GM21786 (cell line): ENCODE results near the gene BCL2A1.
A peak's percentile ranks its signal among the peaks of the same experiment; 100 is the strongest.
"Not testable (repeated sequence)": the region's sequence is repeated elsewhere in the genome, so short reads cannot be mapped to it uniquely, and the experiment has no call there.

Source experiments
- ATAC-seq: cut with Tn5 transposase; IDR thresholded peaks from one replicate; pipeline ENCODE4 v1.9.1; 2021; ENCODE audit not compliant: unreplicated experiment

BCL2A1 gene

DNA sequence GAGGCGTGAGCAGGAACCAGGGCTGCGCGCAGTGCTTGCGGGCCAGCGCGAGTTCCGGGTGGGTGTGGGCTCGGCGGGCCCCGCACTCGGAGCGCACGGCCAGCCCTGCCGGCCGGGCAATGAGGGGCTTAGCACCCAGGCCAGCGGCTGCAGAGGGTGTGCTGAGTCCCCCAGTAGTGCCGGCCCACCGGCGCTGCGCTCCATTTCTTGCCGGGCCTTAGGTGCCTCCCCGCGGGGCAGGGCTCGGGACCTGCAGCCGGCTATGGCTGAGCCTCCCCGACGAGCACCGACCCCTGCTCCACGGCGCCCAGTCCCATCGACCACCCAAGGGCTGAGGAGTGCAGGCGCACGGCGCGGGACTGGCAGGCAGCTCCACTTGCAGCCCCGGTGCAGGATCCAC, 44.9 kb downstream of the BCL2A1 start:
- not testable (repeated sequence) for ATAC-seq

DNA sequence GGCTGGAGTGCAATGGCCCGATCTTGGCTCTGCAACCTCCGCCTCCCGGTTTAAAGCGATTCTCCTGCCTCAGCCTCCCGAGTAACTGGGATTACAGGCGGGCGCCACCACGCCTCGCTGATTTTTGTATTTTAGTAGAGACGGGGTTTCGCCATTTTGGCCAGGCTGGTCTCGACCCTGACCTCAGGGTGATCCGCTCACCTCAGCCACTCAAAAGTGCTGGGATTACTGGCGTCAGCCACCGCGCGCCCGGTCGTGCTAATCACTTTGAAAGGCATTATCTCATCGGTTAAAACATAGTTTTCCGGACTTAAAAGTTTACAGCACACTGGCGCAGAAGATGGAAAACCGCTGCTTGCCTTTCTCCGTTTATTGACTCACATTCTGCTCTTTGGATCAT, 46.6 kb downstream of the BCL2A1 start:
- no peak for ATAC-seq

DNA sequence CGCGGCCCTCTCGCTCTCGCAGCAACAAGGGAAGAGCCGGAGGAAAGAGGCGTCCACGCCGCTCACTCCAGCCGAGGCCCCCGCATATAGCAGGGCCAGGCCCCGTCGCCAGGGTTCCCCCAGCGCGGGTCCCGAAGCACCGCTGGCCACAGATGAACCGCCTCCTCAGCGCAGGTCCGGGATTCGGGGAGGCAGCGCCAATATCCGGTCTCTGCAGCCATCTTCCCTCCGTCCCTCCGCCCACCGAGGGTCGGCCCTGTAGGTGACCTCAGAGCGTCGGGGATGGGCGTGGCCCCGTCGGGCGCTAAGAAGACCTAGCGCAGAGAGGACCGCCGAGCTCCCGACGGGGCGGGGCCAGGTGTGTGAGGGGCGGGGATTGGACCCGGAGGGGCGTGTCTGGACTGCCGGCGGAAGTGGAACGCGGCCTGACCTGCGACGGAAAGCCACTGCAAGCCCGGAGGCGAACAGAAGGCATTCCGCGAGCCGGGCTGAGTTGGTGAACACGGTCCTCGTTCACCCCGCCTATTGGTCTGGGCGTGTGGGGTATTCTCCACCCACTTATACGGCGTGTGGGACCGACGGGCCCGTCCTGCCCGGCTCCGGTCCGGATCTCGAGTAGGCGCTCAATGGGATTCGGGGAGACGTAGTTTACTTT, 47.4 kb downstream of the BCL2A1 start:
- ATAC-seq = peak; percentile 96

DNA sequence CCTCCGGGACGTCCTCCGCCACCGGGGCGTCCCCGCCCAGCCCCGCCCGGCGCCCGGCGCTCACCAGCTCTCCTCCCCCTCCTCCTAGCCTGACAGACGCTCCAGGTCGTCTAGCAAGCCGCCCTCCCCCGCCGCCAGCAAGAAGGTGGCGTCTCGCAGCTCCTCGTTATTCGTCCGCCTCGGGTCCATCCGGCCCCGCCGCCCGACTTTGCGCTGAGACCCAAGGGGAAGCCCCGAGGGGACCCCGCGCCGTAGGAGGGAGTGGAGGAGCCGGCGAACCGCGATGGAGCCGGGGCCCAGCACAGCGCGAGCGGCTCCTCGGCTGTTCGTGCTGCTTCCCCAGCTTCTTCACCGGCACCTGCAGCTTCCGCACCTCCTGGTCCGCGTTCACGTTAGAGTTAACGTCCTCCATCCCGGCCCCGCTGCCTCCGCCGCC, 47.9 kb downstream of the BCL2A1 start:
- peak; percentile 33 for ATAC-seq

DNA sequence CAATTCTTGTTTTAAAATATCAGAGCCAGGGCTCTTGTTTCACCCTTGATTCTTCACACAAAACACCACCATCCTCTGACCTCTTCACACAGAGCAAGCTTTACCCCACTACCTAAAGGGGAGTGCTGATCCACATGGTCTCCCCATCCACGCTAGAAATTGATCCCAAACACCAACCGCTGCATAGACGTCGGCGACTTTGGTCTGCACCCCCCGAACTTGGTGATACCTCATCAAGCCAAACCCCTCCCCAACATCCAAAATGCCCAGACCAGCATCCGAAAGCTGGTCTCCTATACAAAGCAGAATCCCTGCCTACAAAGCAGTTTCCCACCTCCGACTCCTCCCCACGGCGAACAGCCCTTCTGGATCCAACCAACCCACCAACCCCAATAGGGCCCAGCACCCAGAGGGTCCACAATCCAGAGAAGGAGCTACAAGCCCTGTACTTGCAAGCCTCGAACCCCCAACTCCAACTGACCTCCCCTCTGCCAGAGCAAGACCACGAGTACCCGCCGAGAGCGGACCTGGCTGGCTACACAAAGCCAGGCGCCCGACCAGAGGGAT, 48.4 kb downstream of the BCL2A1 start:
- ATAC-seq = no peak

DNA sequence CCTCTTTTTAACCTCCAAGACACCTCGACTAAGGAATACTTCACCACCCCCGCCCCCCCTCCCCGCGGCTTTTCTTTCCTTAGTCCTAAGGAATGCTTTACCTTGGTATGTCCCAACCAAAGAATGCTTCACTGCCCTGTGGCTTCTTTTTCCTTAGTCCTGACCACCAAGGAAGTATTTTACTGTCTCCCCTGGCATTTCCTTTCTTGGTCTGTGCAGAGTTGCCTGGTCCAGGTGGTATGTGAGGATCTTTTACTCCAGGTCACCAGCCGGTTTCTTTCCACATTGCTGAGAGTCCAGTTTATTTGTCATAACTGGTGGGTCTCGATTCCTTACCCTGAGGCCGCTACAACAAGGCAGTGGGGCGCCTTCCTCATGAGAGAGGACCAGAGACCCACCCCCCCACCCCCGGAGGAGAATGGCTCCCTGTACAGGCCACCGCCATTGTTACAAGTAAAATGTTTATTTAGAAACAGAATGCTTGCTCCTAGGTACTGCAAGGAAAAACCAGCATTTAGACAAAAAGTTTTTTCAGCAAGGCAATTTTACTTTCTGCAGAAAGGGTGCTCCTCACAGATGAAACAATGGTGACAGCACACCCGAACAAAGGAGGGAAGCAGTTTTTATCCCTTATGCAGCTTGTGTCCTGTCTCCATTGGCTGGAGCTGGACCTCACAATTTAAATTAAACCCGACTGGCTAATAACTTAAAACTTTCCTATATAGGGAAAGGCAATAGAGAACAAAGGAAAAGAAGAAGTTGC, 51.1 kb downstream of the BCL2A1 start:
- no peak for ATAC-seq

DNA sequence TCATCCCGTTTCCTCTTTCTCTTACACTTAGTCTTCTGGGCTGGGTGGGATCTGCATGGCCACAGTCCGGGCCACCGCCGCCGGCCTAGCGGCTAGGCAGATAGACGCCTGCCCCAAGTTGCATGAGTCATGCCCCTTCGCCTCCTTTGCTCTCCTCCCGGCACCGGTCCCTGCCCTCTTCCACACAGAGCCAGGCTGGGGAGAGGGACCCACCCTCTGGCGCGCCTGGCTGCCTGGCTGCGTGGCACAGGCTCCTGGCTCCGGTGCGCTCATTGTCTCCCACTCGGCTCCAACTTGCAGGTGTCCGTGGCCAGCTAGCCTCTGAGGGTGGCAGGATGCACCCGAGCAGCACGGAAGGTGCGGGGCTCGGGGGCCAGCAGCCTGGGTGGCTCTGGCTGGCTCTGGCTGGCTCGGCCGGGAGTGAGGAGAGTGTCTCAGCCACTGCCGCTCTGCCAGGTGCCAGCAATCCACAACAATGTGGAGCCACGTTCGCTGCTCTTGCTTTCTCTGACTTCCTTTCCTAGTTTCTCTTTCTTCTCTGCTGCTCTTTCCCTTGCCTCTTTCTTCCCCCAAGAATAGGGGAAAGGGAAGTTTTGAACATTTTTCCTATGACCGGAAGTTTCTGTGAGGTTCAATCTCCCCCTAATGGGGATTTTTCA, 51.8 kb downstream of the BCL2A1 start:
- no peak for ATAC-seq

DNA sequence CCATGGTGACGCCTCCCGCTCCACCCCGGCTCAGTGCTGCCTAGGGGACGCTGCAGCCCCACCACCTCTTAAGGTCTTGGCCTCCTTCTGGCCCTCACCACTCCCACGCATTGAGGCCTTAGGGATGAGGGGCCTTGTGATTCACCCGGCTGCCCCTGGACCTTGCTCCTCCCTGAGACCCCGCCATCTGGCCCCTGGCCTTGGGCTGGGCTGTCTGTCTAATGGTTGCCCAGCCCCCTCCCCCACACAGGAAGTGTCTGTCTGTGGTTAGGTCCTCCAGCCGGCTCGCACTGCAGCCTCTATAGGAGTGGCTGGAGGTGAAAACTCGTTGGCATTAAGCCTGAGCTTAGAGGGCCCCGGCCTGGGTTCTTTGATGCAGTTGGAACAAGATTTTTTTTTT, 52.7 kb downstream of the BCL2A1 start:
- no peak for ATAC-seq

DNA sequence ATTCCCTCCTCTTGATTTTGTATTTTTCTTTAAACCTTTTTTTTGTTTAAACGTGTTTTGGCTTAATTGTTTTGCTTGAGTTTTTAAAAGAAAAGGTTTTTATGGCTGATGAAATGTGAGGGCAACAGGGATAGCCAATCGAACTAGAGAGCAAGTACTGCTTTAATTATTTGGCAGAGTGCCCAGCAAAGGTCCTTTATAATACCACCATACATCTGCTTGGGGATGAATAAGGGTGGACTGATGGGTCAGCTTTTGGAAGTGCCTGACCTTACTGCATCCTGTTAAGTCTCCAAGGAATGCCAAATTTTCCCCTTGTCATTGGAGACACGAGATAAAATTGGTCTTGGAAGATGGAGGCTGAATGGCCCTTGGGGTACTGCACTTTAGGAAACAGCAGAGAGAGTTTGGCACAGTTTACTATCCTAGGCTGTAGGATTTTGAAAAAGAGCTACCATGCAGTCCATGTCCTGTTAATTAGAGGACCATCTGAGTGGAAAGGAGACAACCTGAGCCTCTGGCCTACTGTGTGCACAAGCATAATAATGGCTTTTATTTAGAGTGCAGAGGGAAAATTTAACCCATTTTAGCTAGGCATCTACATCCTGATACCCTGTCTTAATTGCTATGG, 54.4 kb downstream of the BCL2A1 start:
- no peak for ATAC-seq

DNA sequence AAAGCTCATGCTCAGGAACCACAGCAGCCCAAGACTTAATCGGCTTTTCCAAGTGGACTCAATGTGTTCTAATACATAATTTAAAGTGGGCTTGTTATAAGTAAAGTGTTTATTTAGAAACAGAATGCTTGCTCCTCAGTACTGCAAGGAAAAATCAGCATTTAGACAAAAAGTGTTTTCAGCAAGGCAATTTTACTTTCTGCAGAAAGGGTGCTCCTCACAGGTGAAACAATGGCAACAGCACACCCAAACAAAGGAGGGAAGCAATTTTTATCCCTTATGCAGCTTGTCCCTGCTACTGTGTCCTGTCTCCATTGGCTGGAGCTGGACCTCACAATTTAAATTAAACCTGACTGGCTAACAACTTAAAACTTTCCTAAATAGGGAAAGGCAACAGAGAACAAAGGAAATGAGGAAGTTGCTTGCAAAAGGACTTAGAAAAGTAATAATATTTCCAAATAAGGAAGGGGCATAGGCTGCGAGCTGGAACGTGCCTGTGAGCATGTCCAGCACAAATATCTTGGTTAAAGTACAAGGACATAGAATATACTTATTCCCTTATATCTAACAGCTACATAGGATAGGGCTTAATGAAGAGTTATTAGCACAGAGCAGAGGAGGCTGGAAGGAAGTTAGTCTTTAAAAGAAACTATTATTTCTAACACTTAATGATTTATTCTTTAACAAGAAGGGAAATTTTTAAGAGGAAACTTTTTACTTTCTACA, 55.1 kb downstream of the BCL2A1 start:
- ATAC-seq = not testable (repeated sequence)

DNA sequence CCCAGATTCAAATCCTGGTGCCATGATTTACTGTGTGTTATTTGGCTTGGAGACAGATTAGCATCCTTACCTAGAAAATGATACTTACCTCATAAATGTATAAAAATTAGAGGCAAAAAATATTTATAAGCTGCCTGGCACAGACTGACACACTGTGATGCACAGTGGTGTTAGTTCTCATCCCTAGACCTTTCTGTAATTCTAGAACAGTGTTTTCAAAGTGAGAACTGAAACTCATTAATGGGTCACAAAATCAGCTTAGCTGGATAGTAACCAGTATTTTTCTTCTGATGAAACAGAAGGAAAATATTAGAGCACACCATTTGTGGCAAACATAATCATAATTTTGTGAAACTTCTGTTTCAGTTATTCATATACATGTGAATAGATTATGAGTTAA, 56.3 kb downstream of the BCL2A1 start:
- ATAC-seq = no peak
